Gastrocnemius medialis (tissue), 4 donors: ENCODE data around the gene LRRC4C. TPM values are rescaled to one million over a fixed set of nuclear protein-coding genes. Genes with fewer than 3 reads are reported as not detected.
"Not testable (repeated sequence)": the region's sequence is repeated elsewhere in the genome, so short reads cannot be mapped to it uniquely, and the experiment has no call there.

Experiments
- ATAC-seq, 2 donors: fragments of 150-250 bp; one replicate each; pipeline ENCODE4 v1.9.1; 2016
- DNase-seq, 2 donors: peaks; one replicate each; pipeline ENCODE4 v3.0.0-alpha.2; 2019
- H3K27ac ChIP-seq, 4 donors: fragments of 200-600 bp; sonication (generic); 1 replicate in 1 of 4; 2 replicates in 3 of 4; pipeline ENCODE4 v1.5.1; 2016 to 2018; ENCODE audit warnings: mild to moderate bottlenecking in 2 of 4, moderate library complexity in 1 of 4
- H3K27me3 ChIP-seq, 3 donors: fragments of 200-600 bp; sonication (generic) in 2 of 3; 1 replicate in 1 of 3; 2 replicates in 2 of 3; pipeline versions ENCODE4 v1.5.1 to v1.6.0; 2016 to 2019; ENCODE audit warnings: mild to moderate bottlenecking in 1 of 3, moderate library complexity in 1 of 3
- H3K36me3 ChIP-seq, 2 donors: fragments of 200-600 bp; sonication (generic) in 1 of 2; one replicate each; pipeline ENCODE4 v1.5.1; 2017 to 2018
- H3K4me1 ChIP-seq, 2 donors: fragments of 200-600 bp; sonication (generic) in 1 of 2; one replicate each; pipeline ENCODE4 v1.5.1; 2016 to 2017; ENCODE audit warnings: mild to moderate bottlenecking in 2 of 2
- H3K4me3 ChIP-seq, 4 donors: fragments of 200-600 bp; sonication (generic) in 3 of 4; 1 replicate in 1 of 4; 2 replicates in 3 of 4; pipeline ENCODE4 v1.5.1; 2016 to 2019; ENCODE audit warnings: mild to moderate bottlenecking in 2 of 4
- H3K9me3 ChIP-seq, 3 donors: fragments of 200-600 bp; sonication (generic) in 2 of 3; 1 replicate in 1 of 3; 2 replicates in 2 of 3; pipeline ENCODE4 v1.5.1; 2016 to 2019
- POLR2A ChIP-seq, 2 donors: fragments of 450-650 bp; IDR thresholded peaks; one replicate each; pipeline ENCODE4 v1.6.1; 2017; ENCODE audit warnings: antibody characterized with exemption in 2 of 2, mild to moderate bottlenecking in 2 of 2, moderate library complexity in 2 of 2
- in situ Hi-C, 4 donors: fragments of 200-750 bp; cut with MboI; loops; one replicate each; pipeline versions ENCODE4 v1.15.0 to v1.8.0; 2017; ENCODE audit warnings: low sequenced_read_pairs in 4 of 4
- intact Hi-C: fragments of 100-400 bp; cut with DNase I; formaldehyde crosslinking; loops from one replicate; pipeline ENCODE4 v1.15.1; 2023; ENCODE audit warnings: low total_unique reads
- total RNA-seq, 4 donors: library from RNA; depleted of rRNA; stranded (reverse); fragments of >200 nt; gene quantifications; one replicate each; pipeline versions ENCODE4 v1.1.0 to v1.2.3, GENCODE V29; 2016
- TF ChIP-seq, protein P1 (sequence below), 5 experiments: fragments of 450-650 bp in 3 of 5; fragments of 200-600 bp in 2 of 5; sonication (generic) in 2 of 5; IDR thresholded peaks in 4 of 5; conservative IDR thresholded peaks in 1 of 5; 1 replicate in 4 of 5; 2 replicates in 1 of 5; pipeline ENCODE4 v1.5.1; 2016 to 2019; ENCODE audit warnings: antibody characterized with exemption in 5 of 5, mild to moderate bottlenecking in 3 of 5, moderate library complexity in 3 of 5

The LRRC4C gene
- total RNA-seq, 4 donors from 2014 or later: 0.15 to 0.59 (median 0.24) TPM; not detected in 1

- TF ChIP-seq, protein P1, sequence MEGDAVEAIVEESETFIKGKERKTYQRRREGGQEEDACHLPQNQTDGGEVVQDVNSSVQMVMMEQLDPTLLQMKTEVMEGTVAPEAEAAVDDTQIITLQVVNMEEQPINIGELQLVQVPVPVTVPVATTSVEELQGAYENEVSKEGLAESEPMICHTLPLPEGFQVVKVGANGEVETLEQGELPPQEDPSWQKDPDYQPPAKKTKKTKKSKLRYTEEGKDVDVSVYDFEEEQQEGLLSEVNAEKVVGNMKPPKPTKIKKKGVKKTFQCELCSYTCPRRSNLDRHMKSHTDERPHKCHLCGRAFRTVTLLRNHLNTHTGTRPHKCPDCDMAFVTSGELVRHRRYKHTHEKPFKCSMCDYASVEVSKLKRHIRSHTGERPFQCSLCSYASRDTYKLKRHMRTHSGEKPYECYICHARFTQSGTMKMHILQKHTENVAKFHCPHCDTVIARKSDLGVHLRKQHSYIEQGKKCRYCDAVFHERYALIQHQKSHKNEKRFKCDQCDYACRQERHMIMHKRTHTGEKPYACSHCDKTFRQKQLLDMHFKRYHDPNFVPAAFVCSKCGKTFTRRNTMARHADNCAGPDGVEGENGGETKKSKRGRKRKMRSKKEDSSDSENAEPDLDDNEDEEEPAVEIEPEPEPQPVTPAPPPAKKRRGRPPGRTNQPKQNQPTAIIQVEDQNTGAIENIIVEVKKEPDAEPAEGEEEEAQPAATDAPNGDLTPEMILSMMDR (IDR thresholded peaks at IDR 0.05 in 4 of 5, conservative IDR thresholded peaks at IDR 0.05 in 1 of 5): no peak
- TF ChIP-seq POLR2A (IDR thresholded peaks at IDR 0.05): no peak
- Histone ChIP-seq H3K4me3 (no peak overlapping the region), H3K36me3 (no peaks in the 10 kb centered on the region), H3K27ac (no peak overlapping the region), H3K4me1 (no peaks in the 10 kb centered on the region), H3K27me3 (no peaks in the 10 kb centered on the region), H3K9me3 (no peaks in the 10 kb centered on the region)
- intact Hi-C loops: no loop called here
- in situ Hi-C loops: loop anchor here in 1 of 4 donors (25.0 kb wide), 1 partner anchor 107 kb away; no protein-coding TSS in a partner anchor
- no peak for ATAC-seq
- DNase-seq: no peak
These were observed 915.3 kb downstream of the LRRC4C start for GRCh38 chr11:40544162-40544561.

DNA sequence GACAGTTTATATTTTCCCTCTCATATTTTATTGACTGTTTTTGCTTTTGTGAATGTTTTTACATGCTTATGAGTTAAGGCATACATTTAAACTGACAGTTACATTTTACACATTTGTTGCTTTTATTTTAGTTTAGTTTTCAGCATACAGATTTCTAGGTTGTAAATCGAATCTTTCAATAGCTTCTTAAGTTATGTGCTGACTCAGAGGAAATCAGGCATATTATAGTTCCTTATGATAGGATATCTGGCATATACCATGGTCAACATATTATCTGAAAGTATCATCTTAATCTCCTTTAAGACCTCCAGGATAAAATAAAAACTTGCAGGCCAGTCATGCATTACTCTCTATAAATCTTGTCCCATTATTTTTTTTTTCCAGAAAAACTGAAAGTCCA is 916.6 kb downstream of the LRRC4C start:
- Histone ChIP-seq H3K27me3 (no peaks in the 10 kb centered on the region), H3K36me3 (no peaks in the 10 kb centered on the region), H3K4me3 (no peak overlapping the region), H3K27ac (no peak overlapping the region), H3K4me1 (no peaks in the 10 kb centered on the region), H3K9me3 (no peaks in the 10 kb centered on the region)
- no peak for DNase-seq
- in situ Hi-C loops: loop anchor here in 1 of 4 donors (25.0 kb wide), 1 partner anchor 106 kb away; no protein-coding TSS in a partner anchor
- TF ChIP-seq POLR2A (IDR thresholded peaks at IDR 0.05): no peak
- TF ChIP-seq, protein P1 (IDR thresholded peaks at IDR 0.05 in 4 of 5, conservative IDR thresholded peaks at IDR 0.05 in 1 of 5): no peak
- no peak for ATAC-seq
- intact Hi-C loops: no loop called here

DNA sequence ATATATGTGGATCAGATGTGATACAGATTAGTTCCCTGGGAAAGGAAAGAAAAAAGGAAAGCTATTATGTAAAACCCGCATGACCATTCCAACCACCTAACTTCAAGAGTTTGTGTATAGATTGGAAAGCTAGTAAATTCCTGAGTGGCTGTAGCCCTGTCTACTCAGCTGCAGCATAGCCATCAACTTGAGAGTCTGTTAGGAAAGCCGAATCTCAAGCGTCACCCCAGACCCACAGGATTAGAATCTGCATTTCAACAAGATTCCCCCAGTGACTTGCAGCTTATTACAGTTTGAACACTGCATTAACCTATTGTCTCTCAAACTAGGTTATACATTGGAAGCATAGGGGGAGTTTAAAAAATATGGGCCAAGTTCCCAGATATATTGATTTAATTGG is 921.7 kb downstream of the LRRC4C start:
- TF ChIP-seq POLR2A (IDR thresholded peaks at IDR 0.05): no peak
- TF ChIP-seq, protein P1 (IDR thresholded peaks at IDR 0.05 in 4 of 5, conservative IDR thresholded peaks at IDR 0.05 in 1 of 5): no peak
- in situ Hi-C loops: loop anchor here in 1 of 4 donors (25.0 kb wide), 1 partner anchor 100 kb away; no protein-coding TSS in a partner anchor
- H3K27me3 ChIP-seq: no peaks in the 10 kb centered on the region
- DNase-seq (no peak), ATAC-seq (no peak)
- no peak overlapping the region for H3K4me3 ChIP-seq
- H3K4me1 ChIP-seq: no peaks in the 10 kb centered on the region
- no peak overlapping the region for H3K27ac ChIP-seq
- H3K36me3 ChIP-seq: no peaks in the 10 kb centered on the region
- intact Hi-C loops: no loop called here
- H3K9me3 ChIP-seq: no peaks in the 10 kb centered on the region

DNA sequence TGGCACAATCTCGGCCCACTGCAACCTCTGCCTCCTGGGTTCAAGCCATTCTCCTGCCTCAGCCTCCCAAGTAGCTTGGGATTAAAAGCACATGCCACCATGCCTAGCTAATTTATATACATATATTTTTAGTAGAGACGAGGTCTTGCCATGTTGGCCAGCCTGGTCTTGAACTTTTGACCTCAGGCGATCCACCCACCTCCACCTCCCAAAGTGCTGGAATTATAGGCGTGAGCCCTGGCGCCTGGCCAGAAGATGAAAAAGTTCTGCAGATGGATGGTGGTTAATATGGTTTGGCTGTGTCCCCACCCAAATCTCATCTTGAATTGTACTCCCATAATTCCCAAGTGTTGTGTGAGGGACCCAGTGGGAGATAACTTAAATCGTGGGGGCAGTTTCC is 937.4 kb downstream of the LRRC4C start:
- H3K36me3 ChIP-seq, H3K27ac ChIP-seq, DNase-seq, H3K9me3 ChIP-seq, ATAC-seq, H3K27me3 ChIP-seq, H3K4me1 ChIP-seq, intact Hi-C loops, H3K4me3 ChIP-seq, in situ Hi-C loops: not testable (repeated sequence)

DNA sequence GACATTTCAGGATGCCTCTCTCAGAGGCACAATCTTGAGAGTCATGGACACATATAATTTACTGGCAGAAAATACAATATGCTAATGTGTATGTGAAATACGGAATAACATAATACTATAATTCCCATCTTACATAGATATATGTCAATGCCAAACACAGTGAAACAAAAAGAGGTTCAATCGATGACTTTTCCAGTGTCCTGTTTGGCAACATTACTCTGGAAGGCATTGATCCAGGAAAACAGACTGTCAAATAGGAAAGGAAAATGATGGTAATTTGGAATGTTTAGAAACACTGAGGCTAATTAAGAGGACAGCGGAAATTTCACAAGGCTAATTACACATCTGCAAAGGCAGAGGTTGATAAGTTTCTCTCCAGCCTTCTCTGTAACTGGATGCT is 942.3 kb downstream of the LRRC4C start:
- intact Hi-C loops: no loop called here
- H3K4me1 ChIP-seq: no peaks in the 10 kb centered on the region
- H3K9me3 ChIP-seq: no peaks in the 10 kb centered on the region
- in situ Hi-C loops: no loop called here
- ATAC-seq (no peak), DNase-seq (no peak)
- no peaks in the 10 kb centered on the region for H3K27me3 ChIP-seq
- H3K4me3 ChIP-seq: no peak overlapping the region
- no peak for TF ChIP-seq POLR2A (IDR thresholded peaks at IDR 0.05)
- TF ChIP-seq, protein P1 (IDR thresholded peaks at IDR 0.05 in 4 of 5, conservative IDR thresholded peaks at IDR 0.05 in 1 of 5): no peak
- no peak overlapping the region for H3K27ac ChIP-seq
- no peaks in the 10 kb centered on the region for H3K36me3 ChIP-seq
